ENCODE data around the gene TTL.
"Not testable (repeated sequence)": the region's sequence is repeated elsewhere in the genome, so short reads cannot be mapped to it uniquely, and the experiment has no call there.

TTL gene

GRCh38 chr2:112476434-112476833 is 5.5 kb upstream of the TTL start:
- no peak for DNase-seq

- DNase-seq = peak; percentile 10
Measured at GRCh38 chr2:112480530-112481049, 1.4 kb upstream of the TTL start.

- DNase-seq = peak; percentile 77
Measured at GRCh38 chr2:112481050-112481527, 867 bp upstream of the TTL start.

GRCh38 chr2:112482309-112483041 is 519 bp downstream of the TTL start:
- DNase-seq = peak; percentile 9

GRCh38 chr2:112483042-112483473 is 1.1 kb downstream of the TTL start:
- no peak for DNase-seq

- no peak for DNase-seq
Measured at GRCh38 chr2:112483831-112484230, 1.9 kb downstream of the TTL start.

GRCh38 chr2:112485849-112486248 is 3.9 kb downstream of the TTL start:
- no peak for DNase-seq

- no peak for DNase-seq
Measured at GRCh38 chr2:112486895-112487294, 4.9 kb downstream of the TTL start.

- no peak for DNase-seq
Measured at GRCh38 chr2:112487444-112487961, 5.5 kb downstream of the TTL start.

- DNase-seq = no peak
Measured at GRCh38 chr2:112488201-112488600, 6.2 kb downstream of the TTL start.

GRCh38 chr2:112491946-112492345 is 10.0 kb downstream of the TTL start:
- DNase-seq = no peak

- DNase-seq = no peak
Measured at GRCh38 chr2:112493048-112493447, 11.1 kb downstream of the TTL start.

- no peak for DNase-seq
Measured at GRCh38 chr2:112493858-112494648, 12.1 kb downstream of the TTL start.

- DNase-seq = no peak
Measured at GRCh38 chr2:112494828-112495227, 12.9 kb downstream of the TTL start.

- not testable (repeated sequence) for DNase-seq
Measured at GRCh38 chr2:112495878-112496277, 13.9 kb downstream of the TTL start.

- peak; percentile 6 for DNase-seq
Measured at GRCh38 chr2:112500850-112501484, 19.0 kb downstream of the TTL start.

- not testable (repeated sequence) for DNase-seq
Measured at GRCh38 chr2:112509239-112509998, 27.5 kb downstream of the TTL start.

- DNase-seq = no peak
Measured at GRCh38 chr2:112516801-112517200, 34.8 kb downstream of the TTL start.

- DNase-seq = no peak
Measured at GRCh38 chr2:112518807-112519206, 36.9 kb downstream of the TTL start.

- no peak for DNase-seq
Measured at GRCh38 chr2:112519506-112519905, 37.5 kb downstream of the TTL start.

GRCh38 chr2:112520234-112520783 is 38.4 kb downstream of the TTL start:
- no peak for DNase-seq

- no peak for DNase-seq
Measured at GRCh38 chr2:112523291-112523777, 41.4 kb downstream of the TTL start.
